Spleen (tissue), 7 donors: Measurements from ENCODE around the gene FLVCR2.

Source experiments
- POLR2A ChIP-seq, 3 donors: fragments of 450-650 bp; IDR thresholded peaks; one replicate each; pipeline ENCODE4 v1.5.1; 2017; ENCODE audit warnings: antibody characterized with exemption in 3 of 3, mild to moderate bottlenecking in 1 of 3
- POLR2AphosphoS5 ChIP-seq, 3 donors: sonication (generic); formaldehyde crosslinking; IDR thresholded peaks; one replicate each; pipeline ENCODE4 v1.5.1; 2017; ENCODE audit warnings: antibody characterized with exemption in 3 of 3
- TF ChIP-seq, protein P1 (sequence below), 11 experiments: fragments of 200-600 bp in 7 of 11; fragments of 450-650 bp in 4 of 11; sonication (generic) in 4 of 11; IDR thresholded peaks in 8 of 11; conservative IDR thresholded peaks in 3 of 11; 1 replicate in 7 of 11; 2 replicates in 4 of 11; pipeline versions ENCODE4 v1.4.0 to v1.8.0; 2016 to 2021; ENCODE audit warnings: antibody characterized with exemption in 11 of 11, inconsistent platforms in 4 of 11, mild to moderate bottlenecking in 1 of 11
- donor health status: DM: no; HTN: no; CAD: no; lungs with moderate emphysema.
- donor health status: DM: no; HTN: no; CAD: no.
- donor health status: DM: no; HTN: no; CAD: no.

DNA sequence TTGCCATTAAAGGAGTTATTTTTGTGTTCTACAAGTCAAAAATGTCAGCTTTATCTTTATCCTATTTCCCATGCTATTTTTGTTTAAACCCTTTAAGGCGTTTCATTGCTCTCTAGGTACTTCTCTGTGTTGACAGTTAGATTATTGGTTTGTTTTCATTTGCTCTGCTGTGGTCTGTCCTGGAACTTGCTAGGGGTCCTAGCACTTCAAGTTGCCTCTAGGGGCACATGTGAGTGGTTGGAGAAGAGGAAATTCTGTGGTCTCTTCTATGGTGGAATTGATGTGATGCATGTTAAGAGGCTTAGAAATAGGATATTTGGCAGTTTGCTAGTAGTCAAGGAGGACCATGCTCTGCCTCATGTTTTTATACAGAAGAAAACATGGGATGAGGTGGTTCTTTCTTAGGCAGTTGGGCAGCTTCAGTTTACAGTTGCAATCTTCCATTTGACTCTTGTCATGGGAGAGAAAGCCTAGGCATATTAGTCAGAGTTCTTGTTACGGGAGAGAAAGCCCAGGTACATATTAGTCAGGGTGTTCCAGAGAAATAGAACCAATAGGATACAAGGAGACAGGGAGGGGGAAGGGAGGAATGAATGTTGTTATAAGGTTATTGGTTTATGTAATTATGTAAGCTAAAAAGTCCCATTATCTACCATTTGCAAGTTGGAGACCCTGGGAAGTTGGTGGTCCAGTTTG, 97.0 kb downstream of the FLVCR2 start:
- TF ChIP-seq, protein P1, sequence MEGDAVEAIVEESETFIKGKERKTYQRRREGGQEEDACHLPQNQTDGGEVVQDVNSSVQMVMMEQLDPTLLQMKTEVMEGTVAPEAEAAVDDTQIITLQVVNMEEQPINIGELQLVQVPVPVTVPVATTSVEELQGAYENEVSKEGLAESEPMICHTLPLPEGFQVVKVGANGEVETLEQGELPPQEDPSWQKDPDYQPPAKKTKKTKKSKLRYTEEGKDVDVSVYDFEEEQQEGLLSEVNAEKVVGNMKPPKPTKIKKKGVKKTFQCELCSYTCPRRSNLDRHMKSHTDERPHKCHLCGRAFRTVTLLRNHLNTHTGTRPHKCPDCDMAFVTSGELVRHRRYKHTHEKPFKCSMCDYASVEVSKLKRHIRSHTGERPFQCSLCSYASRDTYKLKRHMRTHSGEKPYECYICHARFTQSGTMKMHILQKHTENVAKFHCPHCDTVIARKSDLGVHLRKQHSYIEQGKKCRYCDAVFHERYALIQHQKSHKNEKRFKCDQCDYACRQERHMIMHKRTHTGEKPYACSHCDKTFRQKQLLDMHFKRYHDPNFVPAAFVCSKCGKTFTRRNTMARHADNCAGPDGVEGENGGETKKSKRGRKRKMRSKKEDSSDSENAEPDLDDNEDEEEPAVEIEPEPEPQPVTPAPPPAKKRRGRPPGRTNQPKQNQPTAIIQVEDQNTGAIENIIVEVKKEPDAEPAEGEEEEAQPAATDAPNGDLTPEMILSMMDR (IDR thresholded peaks at IDR 0.05 in 8 of 11, conservative IDR thresholded peaks at IDR 0.05 in 3 of 11): no peak
- no peak for TF ChIP-seq POLR2A (IDR thresholded peaks at IDR 0.05)
- TF ChIP-seq POLR2AphosphoS5 (IDR thresholded peaks at IDR 0.05): no peak
